ENCODE data around the gene CEACAM21.

- TF ChIP-seq CTCF (IDR thresholded peaks at IDR 0.05) = no peak
- no peak for TF ChIP-seq POLR2A (IDR thresholded peaks at IDR 0.05)
Measured at GRCh38 chr19:41599175-41599966, 23.4 kb downstream of the CEACAM21 start.

Measured in Peyer's patch (tissue), 4 donors.